Peyer's patch (tissue), 4 donors: ENCODE results near the gene IFIH1. TPM values are rescaled to one million over a fixed set of nuclear protein-coding genes. Genes with fewer than 3 reads are reported as not detected.

Experiments
- DNase-seq, 3 donors: peaks; one replicate each; pipeline ENCODE4 v3.0.0-alpha.2; 2017 to 2019
- H3K27ac ChIP-seq, 4 donors: fragments of 200-600 bp; sonication (generic); one replicate each; pipeline ENCODE4 v1.5.1; 2016 to 2019
- H3K27me3 ChIP-seq, 2 donors: fragments of 200-600 bp; sonication (generic); one replicate each; pipeline ENCODE4 v1.5.1; 2019
- H3K36me3 ChIP-seq, 3 donors: fragments of 200-600 bp; sonication (generic); one replicate each; pipeline ENCODE4 v1.5.1; 2016 to 2019
- H3K4me1 ChIP-seq, 4 donors: fragments of 200-600 bp; sonication (generic); one replicate each; pipeline ENCODE4 v1.5.1; 2016 to 2019
- H3K4me3 ChIP-seq, 4 donors: fragments of 200-600 bp; sonication (generic); 1 replicate in 3 of 4; 2 replicates in 1 of 4; pipeline ENCODE4 v1.5.1; 2016 to 2019; ENCODE audit warnings: mild to moderate bottlenecking in 1 of 4
- H3K9me3 ChIP-seq, 4 donors: fragments of 200-600 bp; sonication (generic); one replicate each; pipeline ENCODE4 v1.5.1; 2016 to 2019; ENCODE audit warnings: mild to moderate bottlenecking in 1 of 4
- CTCF ChIP-seq, 6 experiments: fragments of 450-650 bp in 4 of 6; fragments of 200-600 bp in 2 of 6; sonication (generic) in 1 of 6; IDR thresholded peaks; one replicate each; pipeline ENCODE4 v1.5.1; 2017 to 2019; ENCODE audit warnings: antibody characterized with exemption in 6 of 6, mild to moderate bottlenecking in 3 of 6, moderate library complexity in 1 of 6
- POLR2A ChIP-seq, 2 donors: fragments of 450-650 bp; IDR thresholded peaks; one replicate each; pipeline ENCODE4 v1.5.1; 2017; ENCODE audit warnings: antibody characterized with exemption in 2 of 2, mild to moderate bottlenecking in 2 of 2, moderate library complexity in 2 of 2
- total RNA-seq, 4 donors: library from RNA; depleted of rRNA; stranded (reverse); fragments of >200 nt; gene quantifications; one replicate each; pipeline ENCODE4 v1.1.0, GENCODE V29; 2016

Gene IFIH1
- 10 to 100 TPM; 25.4 to 68.5 (median 30.6) TPM for total RNA-seq

- H3K36me3 ChIP-seq, result no peaks in the 10 kb centered on the region
- peaks cover 0 to 20% (median 0%) of the 10 kb centered on the region in 4 donors for H3K4me1 ChIP-seq
- no peaks in the 10 kb centered on the region for H3K9me3 ChIP-seq
- peak in 2 of 6 experiments; percentile 11 to 29 for TF ChIP-seq CTCF (IDR thresholded peaks at IDR 0.05)
- TF ChIP-seq POLR2A (IDR thresholded peaks at IDR 0.05), result peak; percentile 36 to 65
- H3K27ac ChIP-seq, result peak within 1 kb of the TSS; percentile 88 to 97 (median 94)
- peak; percentile 80 to 94 (median 85) for DNase-seq
- H3K4me3 ChIP-seq, result peak within 1 kb of the TSS; percentile 59 to 90 (median 86)
- H3K27me3 ChIP-seq, result no peaks in the 10 kb centered on the region
Measured at GRCh38 chr2:162318328-162319180, at the start of gene IFIH1. IFIH1 (minus strand) TSS chr2:162318684; CDS start chr2:162318307, 377 bp downstream.

- no peak for DNase-seq
- H3K4me3 ChIP-seq, result no peak overlapping the region
- H3K27me3 ChIP-seq, result no peaks in the 10 kb centered on the region
- peaks cover 0 to 4% (median 0%) of the 10 kb centered on the region in 4 donors for H3K4me1 ChIP-seq
- no peaks in the 10 kb centered on the region for H3K9me3 ChIP-seq
- H3K36me3 ChIP-seq, result no peaks in the 10 kb centered on the region
- no peak for TF ChIP-seq CTCF (IDR thresholded peaks at IDR 0.05)
- no peak for TF ChIP-seq POLR2A (IDR thresholded peaks at IDR 0.05)
- H3K27ac ChIP-seq, result no peak overlapping the region
Measured at GRCh38 chr2:162365392-162365791, 46.9 kb upstream of the IFIH1 start.

- Histone ChIP-seq H3K4me1 (no peaks in the 10 kb centered on the region), H3K27ac (peak overlapping the region; percentile 81 to 91 (median 86)), H3K27me3 (no peaks in the 10 kb centered on the region), H3K9me3 (no peaks in the 10 kb centered on the region), H3K36me3 (no peaks in the 10 kb centered on the region), H3K4me3 (peak overlapping the region; percentile 65 to 93 (median 80))
- TF ChIP-seq CTCF (IDR thresholded peaks at IDR 0.05) (no peak), POLR2A (IDR thresholded peaks at IDR 0.05) (no peak)
- DNase-seq, result no peak
Measured at GRCh38 chr2:162344617-162344950, 26.1 kb upstream of the IFIH1 start.

- no peaks in the 10 kb centered on the region for H3K36me3 ChIP-seq
- peak; percentile 98 to 99 (median 99) for DNase-seq
- H3K27me3 ChIP-seq, result no peaks in the 10 kb centered on the region
- H3K4me3 ChIP-seq, result peak within 1 kb of the TSS; percentile 65 to 93 (median 80)
- H3K9me3 ChIP-seq, result no peaks in the 10 kb centered on the region
- H3K4me1 ChIP-seq, result no peaks in the 10 kb centered on the region
- peak; percentile 52 to 61 for TF ChIP-seq POLR2A (IDR thresholded peaks at IDR 0.05)
- peak in 2 of 6 experiments; percentile 12 to 30 for TF ChIP-seq CTCF (IDR thresholded peaks at IDR 0.05)
- H3K27ac ChIP-seq, result peak within 1 kb of the TSS; percentile 81 to 91 (median 86)
Measured at GRCh38 chr2:162343824-162344616, 25.5 kb upstream of the IFIH1 start, which contains the start of gene GCA. GCA (plus strand) TSS chr2:162344132; CDS start chr2:162344249, 117 bp downstream.

GRCh38 chr2:162343492-162343823 is 25.0 kb upstream of the IFIH1 start:
- no peaks in the 10 kb centered on the region for H3K9me3 ChIP-seq
- peak overlapping the region in 3 of 4 donors; percentile 85 to 91 (median 87) for H3K27ac ChIP-seq
- TF ChIP-seq CTCF (IDR thresholded peaks at IDR 0.05), result no peak
- TF ChIP-seq POLR2A (IDR thresholded peaks at IDR 0.05), result no peak
- H3K27me3 ChIP-seq, result no peaks in the 10 kb centered on the region
- H3K4me1 ChIP-seq, result no peaks in the 10 kb centered on the region
- no peaks in the 10 kb centered on the region for H3K36me3 ChIP-seq
- DNase-seq, result no peak
- H3K4me3 ChIP-seq, result peak overlapping the region; percentile 65 to 93 (median 80)
